ENCODE data around the gene ODAD3. TPM values are rescaled to one million over a fixed set of nuclear protein-coding genes. Genes with fewer than 3 reads are reported as not detected.
"Not testable (repeated sequence)": the region's sequence is repeated elsewhere in the genome, so short reads cannot be mapped to it uniquely, and the experiment has no call there.

The ODAD3 gene
- polyA plus RNA-seq, 3 donors from 2014 or later: not detected

DNA sequence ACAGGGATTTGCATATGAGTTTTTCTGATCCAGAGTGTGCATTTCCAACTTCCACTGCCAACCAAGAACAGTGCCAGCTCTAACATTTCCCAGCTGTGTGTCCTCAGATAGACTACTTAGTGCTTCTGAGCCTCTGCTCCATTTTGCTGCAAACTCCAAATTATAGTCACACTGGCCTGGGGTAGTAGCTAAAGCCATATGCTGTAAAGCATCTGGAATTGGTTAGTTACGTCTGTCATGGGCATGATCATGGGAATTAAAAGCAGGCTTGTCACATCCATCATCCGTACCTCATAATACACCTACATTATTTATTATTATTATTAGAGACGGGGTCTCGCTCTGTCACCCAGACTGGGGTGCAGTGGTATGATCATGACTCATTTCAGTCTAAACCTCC, 38.8 kb upstream of the ODAD3 start:
- DNase-seq: no peak
- Mint-ChIP-seq H3K9me3 (no peaks in the 10 kb centered on the region), H3K27ac (no peak overlapping the region), H3K4me1 (no peaks in the 10 kb centered on the region), H3K27me3 (ENCODE audit: low read depth in 3 of 3) (peaks cover 2 to 11% (median 11%) of the 10 kb centered on the region in 3 donors), H3K4me3 (no peak overlapping the region), H3K36me3 (no peaks in the 10 kb centered on the region)

DNA sequence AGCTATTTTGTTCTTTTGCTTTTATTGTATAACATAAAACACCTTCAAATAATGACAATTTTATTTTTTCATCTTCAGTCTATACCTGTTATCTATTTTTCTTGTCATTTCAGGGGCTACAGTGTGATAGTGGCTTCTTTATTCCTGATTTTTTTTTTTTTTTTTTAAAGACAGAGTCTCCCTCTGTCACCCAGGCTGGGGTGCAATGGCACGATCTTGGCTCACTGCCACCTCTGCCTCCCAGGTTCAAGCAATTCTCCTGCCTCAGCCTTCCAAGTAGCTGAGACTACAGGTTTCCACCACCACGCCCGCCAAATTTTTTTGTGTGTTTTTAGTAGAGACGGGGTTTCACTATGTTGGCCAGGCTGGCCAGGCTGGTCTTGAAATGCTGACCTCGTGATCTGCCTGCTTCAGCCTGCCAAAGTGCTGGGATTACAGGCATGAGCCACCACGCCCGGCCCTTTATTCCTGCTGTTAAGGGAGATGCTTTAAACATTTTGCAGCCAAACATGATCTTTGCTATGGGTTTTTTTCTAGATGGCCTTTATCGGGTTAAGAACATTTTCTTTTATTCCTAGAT, 33.4 kb upstream of the ODAD3 start:
- not testable (repeated sequence) for H3K27ac Mint-ChIP-seq

DNA sequence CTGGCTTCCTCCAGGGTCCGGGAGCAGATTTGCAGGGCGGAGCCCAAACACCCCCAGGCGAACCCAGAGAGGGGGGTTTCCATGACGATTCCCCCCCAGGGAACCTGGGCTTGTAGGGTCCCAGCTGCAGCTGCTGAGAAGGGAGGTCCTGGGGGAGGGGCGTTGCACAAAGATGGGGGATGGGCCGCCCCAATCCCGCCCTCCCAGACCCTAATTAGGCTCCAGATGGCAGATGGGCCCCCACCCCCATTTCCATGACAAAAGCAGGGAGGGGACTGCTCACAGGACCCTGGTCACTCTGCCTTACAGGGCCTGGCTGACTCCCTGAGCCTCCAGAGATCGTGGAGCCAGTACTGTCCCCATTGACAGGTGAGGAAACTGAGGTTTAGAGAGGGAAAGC, 30.7 kb upstream of the ODAD3 start:
- H3K27me3 Mint-ChIP-seq (ENCODE audit: low read depth in 3 of 3): peaks cover under 1 to 7% (median 6%) of the 10 kb centered on the region in 3 donors
- no peaks in the 10 kb centered on the region for H3K4me1 Mint-ChIP-seq
- H3K9me3 Mint-ChIP-seq: no peaks in the 10 kb centered on the region
- no peaks in the 10 kb centered on the region for H3K36me3 Mint-ChIP-seq
- DNase-seq: no peak
- no peak overlapping the region for H3K27ac Mint-ChIP-seq
- H3K4me3 Mint-ChIP-seq: no peak overlapping the region

More for the DNA sequence above, 33.4 kb upstream of the ODAD3 start:
- not testable (repeated sequence) for H3K4me3 Mint-ChIP-seq; H3K36me3 Mint-ChIP-seq; H3K9me3 Mint-ChIP-seq; DNase-seq; H3K4me1 Mint-ChIP-seq; H3K27me3 Mint-ChIP-seq (ENCODE audit: low read depth in 3 of 3)

DNA sequence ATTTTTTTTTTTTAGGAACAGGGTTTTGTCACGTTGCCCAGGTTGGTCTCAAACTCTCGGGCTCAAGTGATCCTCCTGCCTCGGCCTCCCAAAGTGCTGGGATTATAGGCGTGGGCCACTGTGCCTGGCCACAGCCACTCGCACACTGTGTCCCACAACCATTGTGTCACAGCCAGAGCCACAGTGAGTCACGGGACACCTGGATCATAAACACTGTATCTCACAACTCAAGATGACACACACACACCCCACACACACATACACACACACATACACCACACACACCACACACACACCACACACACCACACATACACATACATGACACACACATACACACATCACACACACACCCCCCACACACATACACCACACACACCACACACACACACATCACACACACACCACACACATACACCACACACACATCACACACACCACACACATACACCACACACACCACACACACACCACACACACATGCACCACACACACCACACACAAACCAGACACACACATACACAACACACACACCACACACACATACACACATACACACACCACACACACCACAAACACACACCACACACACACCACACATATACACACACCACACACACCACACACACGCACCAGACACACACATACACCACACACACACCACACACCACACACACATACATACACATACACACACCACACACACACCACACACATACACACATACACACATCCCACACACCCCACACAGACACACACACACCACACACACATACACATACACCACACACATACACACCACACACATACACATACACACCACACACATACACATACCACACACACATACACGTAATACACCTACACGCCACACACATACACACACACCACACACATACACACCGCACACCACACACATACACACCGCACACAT, 29.7 kb upstream of the ODAD3 start:
- Mint-ChIP-seq H3K4me3 (no peak overlapping the region), H3K27me3 (ENCODE audit: low read depth in 3 of 3) (peaks cover 0 to 11% (median 6%) of the 10 kb centered on the region in 3 donors), H3K36me3 (no peaks in the 10 kb centered on the region), H3K27ac (no peak overlapping the region), H3K9me3 (no peaks in the 10 kb centered on the region), H3K4me1 (no peaks in the 10 kb centered on the region)
- DNase-seq: no peak

DNA sequence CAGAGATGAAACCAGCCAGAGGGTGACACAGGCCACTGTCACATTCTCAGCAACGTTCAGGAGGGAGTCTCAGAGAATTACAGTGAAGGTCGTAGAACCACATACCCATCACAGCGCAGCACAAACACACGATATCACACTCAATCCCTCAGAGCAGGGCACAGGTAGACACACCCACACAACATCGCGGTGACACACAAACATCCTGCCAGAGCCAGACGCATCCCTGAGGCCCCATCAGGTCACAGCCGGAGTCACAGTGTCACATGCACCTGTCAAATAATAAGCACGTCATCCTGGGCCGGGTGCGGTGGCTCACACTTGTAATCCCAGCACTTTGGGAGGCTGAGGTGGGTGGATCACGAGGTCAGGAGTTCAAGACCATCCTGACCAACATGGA, 28.5 kb upstream of the ODAD3 start:
- Mint-ChIP-seq H3K9me3 (no peaks in the 10 kb centered on the region), H3K4me3 (no peak overlapping the region), H3K36me3 (no peaks in the 10 kb centered on the region), H3K27me3 (ENCODE audit: low read depth in 3 of 3) (peaks cover 0 to 11% (median 4%) of the 10 kb centered on the region in 3 donors), H3K27ac (peak overlapping the region in 1 of 6 donors; percentile 3), H3K4me1 (no peaks in the 10 kb centered on the region)
- no peak for DNase-seq

DNA sequence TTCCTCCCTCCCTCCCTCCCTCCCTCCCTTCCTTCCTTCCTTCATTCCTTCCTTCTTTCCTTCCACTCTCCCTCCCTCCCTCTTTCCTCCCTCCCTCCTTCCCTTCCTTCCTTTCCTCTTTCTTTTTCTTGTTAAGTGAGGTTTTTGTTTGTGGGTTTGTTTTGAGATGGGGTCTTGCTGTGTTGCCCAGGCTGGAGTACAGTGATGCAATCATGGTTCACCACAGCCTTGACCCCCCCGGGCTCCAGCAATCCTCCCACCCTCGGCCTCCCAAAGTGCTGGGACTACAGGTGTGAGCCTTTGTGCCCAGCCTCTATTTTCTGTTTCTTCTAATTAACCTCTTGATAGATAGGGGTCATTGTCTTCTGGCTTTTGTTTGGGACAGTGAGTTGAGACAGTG, 26.5 kb upstream of the ODAD3 start:
- H3K27ac Mint-ChIP-seq: no peak overlapping the region
- no peak for DNase-seq
- no peaks in the 10 kb centered on the region for H3K4me1 Mint-ChIP-seq
- no peaks in the 10 kb centered on the region for H3K9me3 Mint-ChIP-seq
- H3K36me3 Mint-ChIP-seq: no peaks in the 10 kb centered on the region
- no peak overlapping the region for H3K4me3 Mint-ChIP-seq
- peaks cover 0 to 11% (median 0%) of the 10 kb centered on the region in 3 donors for H3K27me3 Mint-ChIP-seq (ENCODE audit: low read depth in 3 of 3)

DNA sequence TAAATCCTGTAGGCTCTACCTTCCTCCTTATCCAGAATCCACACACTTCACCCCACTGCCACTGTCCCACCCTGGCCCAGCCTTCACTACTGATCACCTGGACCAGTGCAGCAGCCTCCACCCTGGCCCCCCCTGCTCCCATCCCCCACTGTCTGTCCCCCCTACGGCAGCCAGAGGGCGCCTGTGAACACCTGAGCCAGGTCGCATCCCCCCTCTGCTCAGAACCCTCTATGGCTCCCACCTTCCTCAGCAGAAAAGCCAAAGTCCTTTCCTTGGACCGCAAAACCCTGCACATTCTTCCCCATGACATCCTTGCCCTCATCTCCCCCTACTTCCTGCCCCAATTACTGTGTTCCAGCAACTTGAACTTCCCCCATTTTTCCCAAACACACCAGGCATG, 25.3 kb upstream of the ODAD3 start:
- no peaks in the 10 kb centered on the region for H3K4me1 Mint-ChIP-seq

DNA sequence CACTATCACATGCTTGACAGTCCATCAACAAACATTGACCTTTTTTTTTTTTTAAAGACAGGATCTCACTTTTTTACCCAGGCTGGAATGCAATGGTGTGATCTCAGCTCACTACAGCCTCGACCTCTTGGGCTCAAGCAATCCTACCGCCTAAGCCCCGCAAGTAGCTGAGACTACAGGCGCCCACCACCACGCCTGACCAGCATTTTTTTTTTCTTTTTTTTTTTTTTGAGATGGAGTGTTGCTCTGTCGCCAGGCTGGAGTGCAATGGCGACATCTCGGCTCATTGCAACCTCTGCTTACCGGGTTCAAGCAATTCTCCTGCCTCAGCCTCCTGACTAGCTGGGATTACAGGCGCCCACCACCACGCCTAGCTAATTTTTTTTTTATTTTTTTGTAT, 24.0 kb upstream of the ODAD3 start:
- not testable (repeated sequence) for H3K36me3 Mint-ChIP-seq, H3K4me1 Mint-ChIP-seq, H3K9me3 Mint-ChIP-seq

More for the DNA sequence above, 25.3 kb upstream of the ODAD3 start:
- H3K27me3 Mint-ChIP-seq (ENCODE audit: low read depth in 3 of 3): peaks cover 0 to 7% (median 0%) of the 10 kb centered on the region in 3 donors
- no peaks in the 10 kb centered on the region for H3K36me3 Mint-ChIP-seq
- DNase-seq: no peak
- peak overlapping the region in 1 of 6 donors; percentile 33 for H3K27ac Mint-ChIP-seq
- no peaks in the 10 kb centered on the region for H3K9me3 Mint-ChIP-seq
- no peak overlapping the region for H3K4me3 Mint-ChIP-seq

DNA sequence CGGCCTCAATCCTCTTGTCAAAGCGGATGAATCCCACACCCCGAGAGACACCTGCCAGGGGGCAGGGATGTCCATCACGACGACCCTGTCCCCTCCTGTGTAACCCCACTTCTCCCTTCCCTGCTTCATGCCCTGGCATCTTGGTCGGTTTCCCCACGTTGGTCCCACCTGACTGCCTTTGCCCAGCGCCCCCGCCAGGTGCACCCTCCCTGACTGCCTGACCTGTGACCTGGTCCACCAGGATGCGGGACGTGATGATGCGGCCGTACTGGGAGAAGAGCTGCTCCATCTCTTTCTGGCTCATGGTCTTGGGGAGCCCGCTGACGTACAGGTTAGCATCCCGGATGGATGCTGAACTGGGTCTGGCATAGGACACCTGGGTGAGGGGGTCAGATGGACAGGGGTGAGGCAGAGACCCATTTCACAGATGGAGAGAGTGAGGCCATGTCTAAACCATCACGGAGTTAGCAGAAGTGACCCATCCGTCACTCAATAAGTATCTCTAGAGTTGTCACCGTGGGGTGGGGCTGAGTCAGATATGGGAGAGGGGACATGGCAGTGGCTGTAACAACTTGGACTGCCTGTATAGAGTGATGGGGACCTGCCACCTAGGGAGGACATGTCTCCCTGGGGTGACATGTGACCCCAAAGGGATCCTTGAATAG, 23.4 kb upstream of the ODAD3 start:
- H3K9me3 Mint-ChIP-seq: no peaks in the 10 kb centered on the region
- no peaks in the 10 kb centered on the region for H3K4me1 Mint-ChIP-seq
- H3K27me3 Mint-ChIP-seq (ENCODE audit: low read depth in 3 of 3): peaks cover 1 to 7% (median 2%) of the 10 kb centered on the region in 3 donors
- DNase-seq: no peak
- H3K27ac Mint-ChIP-seq: no peak overlapping the region
- H3K36me3 Mint-ChIP-seq: no peaks in the 10 kb centered on the region
- no peak overlapping the region for H3K4me3 Mint-ChIP-seq

More for the DNA sequence above, 24.0 kb upstream of the ODAD3 start:
- not testable (repeated sequence) for H3K27me3 Mint-ChIP-seq (ENCODE audit: low read depth in 3 of 3); H3K4me3 Mint-ChIP-seq; DNase-seq; H3K27ac Mint-ChIP-seq

DNA sequence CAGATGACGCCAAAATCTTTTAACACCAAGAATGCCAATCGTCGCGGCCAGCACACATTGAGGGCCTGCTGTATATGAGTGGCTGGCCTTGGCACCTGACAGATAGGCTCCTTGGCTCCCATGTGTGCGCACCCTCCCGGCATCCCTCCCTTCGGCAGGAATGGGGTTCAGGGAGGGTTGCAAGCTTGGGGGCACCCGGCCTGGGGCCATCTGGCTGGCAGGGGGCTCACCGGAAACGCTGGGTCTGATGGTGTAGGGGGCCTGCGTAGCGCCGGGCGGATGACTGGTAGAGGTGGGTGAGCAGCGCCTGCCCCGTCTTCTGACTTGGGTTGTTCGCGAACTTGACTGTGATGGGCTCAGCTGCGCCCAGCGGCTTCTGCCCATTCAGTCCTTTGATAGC, 22.9 kb upstream of the ODAD3 start:
- H3K27me3 Mint-ChIP-seq (ENCODE audit: low read depth in 3 of 3): peaks cover 1 to 7% (median 2%) of the 10 kb centered on the region in 3 donors
- no peak overlapping the region for H3K4me3 Mint-ChIP-seq
- no peaks in the 10 kb centered on the region for H3K4me1 Mint-ChIP-seq
- H3K36me3 Mint-ChIP-seq: no peaks in the 10 kb centered on the region
- H3K9me3 Mint-ChIP-seq: no peaks in the 10 kb centered on the region
- DNase-seq: no peak
- no peak overlapping the region for H3K27ac Mint-ChIP-seq

DNA sequence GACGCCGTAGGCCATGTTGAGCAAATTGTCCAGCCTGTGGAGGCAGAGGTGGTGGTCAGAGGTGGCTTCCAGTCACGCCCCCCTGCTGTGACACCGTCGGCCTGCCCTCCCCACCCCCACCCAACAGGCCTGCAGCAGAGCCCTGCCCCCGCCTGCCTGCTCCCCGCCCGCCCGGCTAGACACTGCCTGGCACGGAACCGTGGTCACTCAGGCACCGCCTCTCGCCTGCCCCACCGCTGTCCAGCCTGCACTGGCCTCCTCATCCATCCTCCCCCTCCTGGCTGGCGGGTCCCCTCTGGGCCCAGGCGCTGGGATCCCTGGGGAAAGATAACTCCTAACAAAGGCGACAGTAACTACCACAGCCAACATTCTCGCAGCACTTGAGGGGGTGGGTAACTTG, 22.2 kb upstream of the ODAD3 start:
- no peak for DNase-seq
- Mint-ChIP-seq H3K27me3 (ENCODE audit: low read depth in 3 of 3) (peaks cover 1 to 7% (median 4%) of the 10 kb centered on the region in 3 donors), H3K4me1 (no peaks in the 10 kb centered on the region), H3K36me3 (no peaks in the 10 kb centered on the region), H3K9me3 (no peaks in the 10 kb centered on the region), H3K4me3 (no peak overlapping the region), H3K27ac (no peak overlapping the region)

DNA sequence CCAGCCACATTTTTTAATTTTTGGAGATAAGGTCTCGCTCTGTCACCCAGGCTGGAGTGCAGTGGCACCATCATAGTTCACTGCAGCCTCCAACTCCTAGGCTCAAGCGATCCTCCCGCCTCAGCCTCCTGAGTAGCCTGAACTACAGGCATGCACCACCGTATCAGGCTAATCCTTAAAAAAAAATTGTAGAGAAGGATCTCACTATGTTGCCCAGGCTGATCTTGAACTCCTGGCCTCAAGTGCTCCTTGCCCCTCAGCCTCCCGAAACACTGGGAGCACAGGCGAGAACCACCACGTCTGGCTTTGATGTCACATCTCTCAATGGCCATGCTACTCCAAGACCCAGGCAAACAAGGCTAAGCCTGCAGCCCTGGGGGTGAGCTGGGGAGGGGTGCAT, 21.7 kb upstream of the ODAD3 start:
- H3K4me3 Mint-ChIP-seq: no peak overlapping the region
- DNase-seq: no peak
- no peak overlapping the region for H3K27ac Mint-ChIP-seq
- H3K36me3 Mint-ChIP-seq: no peaks in the 10 kb centered on the region
- H3K9me3 Mint-ChIP-seq: no peaks in the 10 kb centered on the region
- no peaks in the 10 kb centered on the region for H3K4me1 Mint-ChIP-seq
- peaks cover 1 to 7% (median 4%) of the 10 kb centered on the region in 3 donors for H3K27me3 Mint-ChIP-seq (ENCODE audit: low read depth in 3 of 3)

DNA sequence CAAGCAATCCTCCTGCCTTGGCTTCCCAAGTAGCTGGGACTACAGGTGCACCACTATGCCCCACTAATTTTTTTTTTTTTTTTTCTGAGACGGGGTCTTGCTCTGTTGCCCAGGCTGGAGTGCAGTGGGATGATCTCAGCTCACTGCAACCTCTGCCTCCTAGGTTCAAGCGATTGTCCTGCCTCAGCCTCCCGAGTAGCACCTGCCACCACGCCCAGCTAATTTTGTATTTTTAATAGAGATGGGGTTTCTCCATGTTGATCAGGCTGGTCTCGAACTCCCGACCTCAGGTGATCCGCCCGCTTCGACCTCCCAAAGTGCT, 20.3 kb upstream of the ODAD3 start:
- H3K36me3 Mint-ChIP-seq; H3K9me3 Mint-ChIP-seq; H3K27ac Mint-ChIP-seq; H3K4me1 Mint-ChIP-seq; H3K27me3 Mint-ChIP-seq (ENCODE audit: low read depth in 3 of 3); DNase-seq; H3K4me3 Mint-ChIP-seq: not testable (repeated sequence)
